ENCODE results near the gene TSHZ2.

TSHZ2 gene

DNA sequence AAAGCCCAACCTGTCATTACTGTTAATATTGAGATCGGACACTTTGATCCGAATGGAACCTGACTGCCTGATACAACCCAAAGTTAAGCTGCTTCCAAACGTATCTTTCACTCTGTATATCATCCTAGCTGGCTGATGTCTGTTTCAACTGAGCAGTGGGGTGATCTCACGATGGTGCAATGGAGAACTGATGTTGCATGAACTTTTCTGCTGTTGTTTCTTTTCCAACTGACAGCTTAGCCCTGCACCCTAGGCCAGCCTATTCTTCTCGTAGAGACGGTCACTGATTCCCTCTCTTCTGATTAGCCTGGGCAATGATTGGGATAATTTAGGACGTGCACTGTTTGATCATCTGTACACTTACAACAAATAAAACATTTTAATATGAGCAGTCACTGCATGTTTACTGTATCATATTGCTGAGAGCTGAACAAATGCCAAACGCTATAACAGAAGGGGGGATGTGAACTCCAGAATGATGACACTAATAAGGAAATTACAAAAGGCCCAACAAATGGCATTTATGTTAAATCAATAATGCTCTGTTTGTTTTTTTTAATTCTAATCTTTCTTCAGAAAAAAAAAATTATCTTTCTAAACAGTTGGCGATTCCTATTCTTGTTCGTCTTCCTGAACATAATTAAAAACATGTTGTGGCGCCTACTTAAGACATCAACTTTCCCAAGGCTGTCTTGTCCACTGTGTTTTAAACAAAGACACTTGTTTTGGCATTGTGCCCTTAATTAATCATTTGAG is 436.7 kb downstream of the TSHZ2 start:
- Histone ChIP-seq H3K4me3 (ENCODE audit: low read length) (no peak overlapping the region), H3K27ac (ENCODE audit: low read length) (no peak overlapping the region), H3K4me1 (ENCODE audit: low read length) (peaks cover 12% of the 10 kb centered on the region), H3K79me2 (ENCODE audit: low read length) (no peaks in the 10 kb centered on the region), H3K36me3 (replicated peaks; ENCODE audit: low read depth, low read length) (no peaks in the 10 kb centered on the region), H3K27me3 (ENCODE audit: low read depth, low read length) (0 out of 2 replicates have a peak, but pooled peaks cover 13% of the 10 kb centered on the region), H4K20me1 (ENCODE audit: insufficient read depth, low read length) (no peaks in the 10 kb centered on the region), H3K4me2 (ENCODE audit: low read length) (no peak overlapping the region), H3K9ac (ENCODE audit: low read length) (no peak overlapping the region), H2AFZ (ENCODE audit: low read depth, low read length) (no peak overlapping the region), H3K9me3 (ENCODE audit: insufficient read depth, low read length) (no peaks in the 10 kb centered on the region)
- TF ChIP-seq EZH2phosphoT487 (IDR thresholded peaks at IDR 0.05; ENCODE audit: low read depth) = no peak
- TF ChIP-seq, protein P1, sequence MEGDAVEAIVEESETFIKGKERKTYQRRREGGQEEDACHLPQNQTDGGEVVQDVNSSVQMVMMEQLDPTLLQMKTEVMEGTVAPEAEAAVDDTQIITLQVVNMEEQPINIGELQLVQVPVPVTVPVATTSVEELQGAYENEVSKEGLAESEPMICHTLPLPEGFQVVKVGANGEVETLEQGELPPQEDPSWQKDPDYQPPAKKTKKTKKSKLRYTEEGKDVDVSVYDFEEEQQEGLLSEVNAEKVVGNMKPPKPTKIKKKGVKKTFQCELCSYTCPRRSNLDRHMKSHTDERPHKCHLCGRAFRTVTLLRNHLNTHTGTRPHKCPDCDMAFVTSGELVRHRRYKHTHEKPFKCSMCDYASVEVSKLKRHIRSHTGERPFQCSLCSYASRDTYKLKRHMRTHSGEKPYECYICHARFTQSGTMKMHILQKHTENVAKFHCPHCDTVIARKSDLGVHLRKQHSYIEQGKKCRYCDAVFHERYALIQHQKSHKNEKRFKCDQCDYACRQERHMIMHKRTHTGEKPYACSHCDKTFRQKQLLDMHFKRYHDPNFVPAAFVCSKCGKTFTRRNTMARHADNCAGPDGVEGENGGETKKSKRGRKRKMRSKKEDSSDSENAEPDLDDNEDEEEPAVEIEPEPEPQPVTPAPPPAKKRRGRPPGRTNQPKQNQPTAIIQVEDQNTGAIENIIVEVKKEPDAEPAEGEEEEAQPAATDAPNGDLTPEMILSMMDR (IDR thresholded peaks at IDR 0.05; ENCODE audit: low read depth, low read length) = no peak

DNA sequence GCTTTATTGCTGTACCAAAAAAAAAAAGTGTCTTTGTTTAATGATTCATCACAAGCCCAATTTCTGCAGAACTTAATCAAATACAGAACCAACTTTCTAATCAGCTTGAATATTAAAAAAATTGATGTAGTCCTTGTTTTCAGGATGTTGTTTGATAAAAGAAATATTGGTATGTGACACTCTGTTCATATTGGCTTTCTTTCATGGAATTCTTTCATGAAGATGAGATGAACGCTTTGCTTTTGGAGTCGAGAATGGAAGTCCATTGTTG is 437.2 kb downstream of the TSHZ2 start:
- Histone ChIP-seq H3K36me3 (replicated peaks; ENCODE audit: low read depth, low read length) (no peaks in the 10 kb centered on the region), H3K4me3 (ENCODE audit: low read length) (no peak overlapping the region), H3K9me3 (ENCODE audit: insufficient read depth, low read length) (no peaks in the 10 kb centered on the region), H3K9ac (ENCODE audit: low read length) (no peak overlapping the region), H3K4me2 (ENCODE audit: low read length) (no peak overlapping the region), H4K20me1 (ENCODE audit: insufficient read depth, low read length) (no peaks in the 10 kb centered on the region), H3K4me1 (ENCODE audit: low read length) (peaks cover 12% of the 10 kb centered on the region), H3K27me3 (ENCODE audit: low read depth, low read length) (0 out of 2 replicates have a peak, but pooled peaks cover 13% of the 10 kb centered on the region), H3K27ac (ENCODE audit: low read length) (no peak overlapping the region), H3K79me2 (ENCODE audit: low read length) (no peaks in the 10 kb centered on the region), H2AFZ (ENCODE audit: low read depth, low read length) (no peak overlapping the region)
- TF ChIP-seq, protein P1 (IDR thresholded peaks at IDR 0.05; ENCODE audit: low read depth, low read length) = no peak
- no peak for TF ChIP-seq EZH2phosphoT487 (IDR thresholded peaks at IDR 0.05; ENCODE audit: low read depth)

DNA sequence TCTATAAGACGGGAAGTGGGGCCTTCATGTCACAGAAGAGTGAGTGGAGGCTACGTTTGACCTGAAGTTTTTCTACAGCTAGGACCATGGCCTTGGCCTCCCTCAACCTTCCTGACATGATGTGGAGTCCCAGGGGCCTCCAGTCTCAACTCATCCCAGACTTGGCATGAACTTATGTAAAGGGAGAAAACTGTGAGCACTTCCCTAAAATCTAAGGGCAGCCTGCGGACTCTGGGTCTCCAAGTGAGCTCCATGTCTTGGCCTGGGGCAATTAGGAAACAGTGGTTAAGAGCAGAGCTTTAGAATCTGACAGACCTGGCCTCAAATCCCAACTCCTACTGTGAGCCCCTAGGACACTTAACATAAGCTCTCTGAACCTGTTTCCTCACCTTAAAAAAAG is 439.0 kb downstream of the TSHZ2 start:
- Histone ChIP-seq H2AFZ (ENCODE audit: low read depth, low read length) (no peak overlapping the region), H3K27me3 (ENCODE audit: low read depth, low read length) (0 out of 2 replicates have a peak, but pooled peaks cover 13% of the 10 kb centered on the region), H3K9ac (ENCODE audit: low read length) (no peak overlapping the region), H3K4me2 (ENCODE audit: low read length) (no peak overlapping the region), H3K9me3 (ENCODE audit: insufficient read depth, low read length) (no peaks in the 10 kb centered on the region), H3K79me2 (ENCODE audit: low read length) (no peaks in the 10 kb centered on the region), H3K4me1 (ENCODE audit: low read length) (peaks cover 12% of the 10 kb centered on the region), H4K20me1 (ENCODE audit: insufficient read depth, low read length) (no peaks in the 10 kb centered on the region), H3K4me3 (ENCODE audit: low read length) (no peak overlapping the region), H3K36me3 (replicated peaks; ENCODE audit: low read depth, low read length) (no peaks in the 10 kb centered on the region), H3K27ac (ENCODE audit: low read length) (no peak overlapping the region)
- TF ChIP-seq EZH2phosphoT487 (IDR thresholded peaks at IDR 0.05; ENCODE audit: low read depth) = no peak
- TF ChIP-seq, protein P1 (IDR thresholded peaks at IDR 0.05; ENCODE audit: low read depth, low read length) = no peak

DNA sequence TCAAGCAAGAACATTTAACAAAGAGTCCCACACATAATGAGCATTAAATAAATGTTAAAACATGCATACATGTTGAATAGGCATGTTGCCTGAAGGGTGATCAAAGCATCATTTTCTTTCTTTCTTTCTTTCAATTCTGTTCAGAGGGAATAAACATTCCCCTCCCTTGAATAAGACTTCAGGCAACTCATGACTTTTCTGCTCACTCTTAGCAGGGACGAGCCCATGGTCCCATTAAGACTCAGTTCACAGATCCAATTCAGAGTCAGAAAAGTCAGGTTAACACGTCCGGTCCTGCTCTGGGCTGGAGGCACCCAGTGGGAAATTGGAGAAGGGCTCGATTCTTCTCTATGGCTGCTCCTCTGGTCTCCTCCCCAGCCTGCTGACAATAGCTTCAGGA is 439.7 kb downstream of the TSHZ2 start:
- no peak overlapping the region for H3K27ac ChIP-seq (ENCODE audit: low read length)
- H3K79me2 ChIP-seq (ENCODE audit: low read length) = no peaks in the 10 kb centered on the region
- H3K27me3 ChIP-seq (ENCODE audit: low read depth, low read length) = 0 out of 2 replicates have a peak, but pooled peaks cover 6% of the 10 kb centered on the region
- H3K36me3 ChIP-seq (replicated peaks; ENCODE audit: low read depth, low read length) = no peaks in the 10 kb centered on the region
- no peaks in the 10 kb centered on the region for H4K20me1 ChIP-seq (ENCODE audit: insufficient read depth, low read length)
- TF ChIP-seq EZH2phosphoT487 (IDR thresholded peaks at IDR 0.05; ENCODE audit: low read depth) = no peak
- TF ChIP-seq, protein P1 (IDR thresholded peaks at IDR 0.05; ENCODE audit: low read depth, low read length) = no peak
- H3K4me2 ChIP-seq (ENCODE audit: low read length) = no peak overlapping the region
- H2AFZ ChIP-seq (ENCODE audit: low read depth, low read length) = no peak overlapping the region
- no peaks in the 10 kb centered on the region for H3K9me3 ChIP-seq (ENCODE audit: insufficient read depth, low read length)
- peaks cover 12% of the 10 kb centered on the region for H3K4me1 ChIP-seq (ENCODE audit: low read length)
- H3K4me3 ChIP-seq (ENCODE audit: low read length) = no peak overlapping the region
- no peak overlapping the region for H3K9ac ChIP-seq (ENCODE audit: low read length)
